Measurements from ENCODE around the gene ADGRG2. TPM values are rescaled to one million over a fixed set of nuclear protein-coding genes. Genes with fewer than 3 reads are reported as not detected.
"Not testable (repeated sequence)": the region's sequence is repeated elsewhere in the genome, so short reads cannot be mapped to it uniquely, and the experiment has no call there.

The ADGRG2 gene
- total RNA-seq, 1 donor from 2014 or later: 0.81 TPM

DNA sequence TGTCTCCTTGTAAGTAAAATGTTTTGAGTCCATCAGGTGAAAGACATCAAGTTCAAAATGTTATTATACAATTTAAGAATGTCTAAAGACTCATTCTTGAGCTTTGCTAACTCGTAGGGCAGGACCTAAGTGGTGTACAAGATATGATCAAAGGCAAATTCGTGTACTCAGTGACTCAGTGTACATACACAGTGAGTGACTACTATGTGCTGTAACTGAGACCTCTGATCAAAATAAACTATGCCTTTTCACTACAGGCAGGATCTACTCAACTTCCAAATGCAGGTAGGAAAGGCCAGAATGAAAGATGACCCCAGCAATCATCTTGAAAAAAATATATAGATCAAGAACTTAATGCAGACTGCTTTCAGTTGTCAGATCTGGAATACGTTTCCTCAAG, 49.9 kb downstream of the ADGRG2 start:
- TF ChIP-seq, protein P1, sequence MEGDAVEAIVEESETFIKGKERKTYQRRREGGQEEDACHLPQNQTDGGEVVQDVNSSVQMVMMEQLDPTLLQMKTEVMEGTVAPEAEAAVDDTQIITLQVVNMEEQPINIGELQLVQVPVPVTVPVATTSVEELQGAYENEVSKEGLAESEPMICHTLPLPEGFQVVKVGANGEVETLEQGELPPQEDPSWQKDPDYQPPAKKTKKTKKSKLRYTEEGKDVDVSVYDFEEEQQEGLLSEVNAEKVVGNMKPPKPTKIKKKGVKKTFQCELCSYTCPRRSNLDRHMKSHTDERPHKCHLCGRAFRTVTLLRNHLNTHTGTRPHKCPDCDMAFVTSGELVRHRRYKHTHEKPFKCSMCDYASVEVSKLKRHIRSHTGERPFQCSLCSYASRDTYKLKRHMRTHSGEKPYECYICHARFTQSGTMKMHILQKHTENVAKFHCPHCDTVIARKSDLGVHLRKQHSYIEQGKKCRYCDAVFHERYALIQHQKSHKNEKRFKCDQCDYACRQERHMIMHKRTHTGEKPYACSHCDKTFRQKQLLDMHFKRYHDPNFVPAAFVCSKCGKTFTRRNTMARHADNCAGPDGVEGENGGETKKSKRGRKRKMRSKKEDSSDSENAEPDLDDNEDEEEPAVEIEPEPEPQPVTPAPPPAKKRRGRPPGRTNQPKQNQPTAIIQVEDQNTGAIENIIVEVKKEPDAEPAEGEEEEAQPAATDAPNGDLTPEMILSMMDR (IDR thresholded peaks at IDR 0.05; ENCODE audit: unreplicated experiment): no peak
- Mint-ChIP-seq H3K27ac (no peak overlapping the region), H3K4me3 (ENCODE audit: low read depth) (no peak overlapping the region), H3K27me3 (no peaks in the 10 kb centered on the region), H3K4me1 (ENCODE audit: low read depth) (peaks cover 2% of the 10 kb centered on the region), H3K9me3 (ENCODE audit: low read depth) (peaks cover 17% of the 10 kb centered on the region), H3K36me3 (ENCODE audit: insufficient read depth) (no peaks in the 10 kb centered on the region)
- no peak for DNase-seq (ENCODE audit: low spot score, unreplicated experiment)

DNA sequence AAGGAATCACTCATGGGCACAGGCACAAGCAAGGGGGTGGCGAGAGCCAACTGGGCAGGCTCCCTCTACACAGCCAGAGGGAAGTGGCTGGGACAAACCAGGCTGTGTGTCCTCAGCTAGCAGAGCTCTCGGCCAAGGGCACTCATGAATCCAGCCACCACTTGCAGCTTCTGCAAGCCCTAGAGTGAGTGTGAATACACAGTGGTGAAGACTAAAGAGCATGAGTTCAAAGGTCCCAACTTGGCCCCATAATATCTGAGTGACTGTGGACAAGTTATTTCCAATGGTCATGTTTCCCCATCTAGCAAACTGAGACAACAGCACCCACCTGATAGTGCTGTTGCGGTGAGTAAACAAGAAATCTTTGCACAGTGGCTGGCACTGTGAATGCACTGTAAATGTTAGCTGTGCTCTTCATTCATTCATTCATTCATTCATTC, 51.7 kb downstream of the ADGRG2 start:
- Mint-ChIP-seq H3K27me3 (no peaks in the 10 kb centered on the region), H3K4me1 (ENCODE audit: low read depth) (peaks cover 2% of the 10 kb centered on the region), H3K36me3 (ENCODE audit: insufficient read depth) (no peaks in the 10 kb centered on the region), H3K27ac (no peak overlapping the region), H3K4me3 (ENCODE audit: low read depth) (no peak overlapping the region), H3K9me3 (ENCODE audit: low read depth) (peaks cover 17% of the 10 kb centered on the region)
- TF ChIP-seq, protein P1 (IDR thresholded peaks at IDR 0.05; ENCODE audit: unreplicated experiment): no peak
- DNase-seq (ENCODE audit: low spot score, unreplicated experiment): no peak

DNA sequence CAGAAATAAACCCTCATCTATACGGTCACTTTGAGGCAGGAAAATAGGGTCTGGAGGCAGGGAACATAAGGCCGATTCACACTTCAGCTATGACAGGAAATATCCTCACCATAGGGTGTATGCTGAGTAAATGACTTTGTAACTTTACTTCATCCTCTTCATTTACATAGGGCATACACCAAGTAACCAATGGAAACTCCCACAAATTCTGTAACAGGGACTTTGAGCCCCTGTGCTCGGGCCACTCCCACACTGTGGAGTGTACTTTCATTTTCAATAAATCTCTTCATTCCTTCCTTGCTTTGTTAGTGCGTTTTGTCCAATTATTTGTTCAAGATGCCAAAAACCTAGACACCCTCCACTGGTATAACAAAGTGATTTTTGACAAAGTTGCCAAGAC, 55.3 kb downstream of the ADGRG2 start:
- H3K9me3 Mint-ChIP-seq (ENCODE audit: low read depth): peaks cover 18% of the 10 kb centered on the region
- H3K4me1 Mint-ChIP-seq (ENCODE audit: low read depth); H3K4me3 Mint-ChIP-seq (ENCODE audit: low read depth); DNase-seq (ENCODE audit: low spot score, unreplicated experiment); H3K27me3 Mint-ChIP-seq; H3K27ac Mint-ChIP-seq; H3K36me3 Mint-ChIP-seq (ENCODE audit: insufficient read depth): not testable (repeated sequence)

DNA sequence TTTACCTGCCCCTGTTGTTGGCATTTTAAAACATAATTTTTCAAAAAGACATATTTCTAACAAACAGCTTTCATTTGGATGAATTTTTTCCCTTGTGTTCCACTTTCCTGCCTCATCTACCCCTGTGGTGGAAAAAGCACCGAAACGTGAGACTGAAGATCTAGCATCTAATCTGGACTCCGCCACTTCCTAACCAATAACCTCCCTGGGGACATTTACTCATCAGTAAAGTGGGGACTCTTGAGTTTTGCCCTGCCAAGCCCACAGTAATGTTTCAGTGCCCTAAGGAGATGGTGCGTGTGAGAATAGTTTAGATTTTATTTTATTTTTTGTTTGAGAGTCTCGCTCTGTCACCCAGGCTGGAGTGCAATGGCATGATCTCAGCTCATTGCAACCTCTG, 56.7 kb downstream of the ADGRG2 start:
- H3K4me1 Mint-ChIP-seq (ENCODE audit: low read depth): no peaks in the 10 kb centered on the region
- no peaks in the 10 kb centered on the region for H3K36me3 Mint-ChIP-seq (ENCODE audit: insufficient read depth)
- no peak overlapping the region for H3K4me3 Mint-ChIP-seq (ENCODE audit: low read depth)
- TF ChIP-seq, protein P1 (IDR thresholded peaks at IDR 0.05; ENCODE audit: unreplicated experiment): no peak
- H3K27me3 Mint-ChIP-seq: peaks cover 4% of the 10 kb centered on the region
- peaks cover 14% of the 10 kb centered on the region for H3K9me3 Mint-ChIP-seq (ENCODE audit: low read depth)
- H3K27ac Mint-ChIP-seq: no peak overlapping the region
- no peak for DNase-seq (ENCODE audit: low spot score, unreplicated experiment)

DNA sequence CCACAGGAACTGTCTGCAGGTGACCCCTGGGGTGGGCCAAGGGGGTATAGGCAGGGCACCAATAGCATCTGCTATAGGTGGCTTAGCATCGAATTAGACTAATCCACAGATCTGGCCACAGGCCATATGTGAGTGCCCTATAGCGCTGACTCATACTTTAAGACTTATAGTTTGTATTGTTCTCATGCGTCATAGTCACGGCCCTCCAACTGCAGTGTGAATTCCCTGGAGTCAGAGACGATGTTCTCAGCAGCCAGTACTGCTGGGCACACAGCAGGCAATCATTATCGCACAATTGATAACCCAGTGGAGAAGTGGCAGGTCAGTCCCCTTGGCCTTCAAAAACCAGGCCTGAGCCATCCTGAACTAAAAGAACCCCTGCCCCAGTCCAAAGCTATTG, 58.1 kb downstream of the ADGRG2 start:
- TF ChIP-seq, protein P1 (IDR thresholded peaks at IDR 0.05; ENCODE audit: unreplicated experiment): no peak
- peaks cover 4% of the 10 kb centered on the region for H3K27me3 Mint-ChIP-seq

DNA sequence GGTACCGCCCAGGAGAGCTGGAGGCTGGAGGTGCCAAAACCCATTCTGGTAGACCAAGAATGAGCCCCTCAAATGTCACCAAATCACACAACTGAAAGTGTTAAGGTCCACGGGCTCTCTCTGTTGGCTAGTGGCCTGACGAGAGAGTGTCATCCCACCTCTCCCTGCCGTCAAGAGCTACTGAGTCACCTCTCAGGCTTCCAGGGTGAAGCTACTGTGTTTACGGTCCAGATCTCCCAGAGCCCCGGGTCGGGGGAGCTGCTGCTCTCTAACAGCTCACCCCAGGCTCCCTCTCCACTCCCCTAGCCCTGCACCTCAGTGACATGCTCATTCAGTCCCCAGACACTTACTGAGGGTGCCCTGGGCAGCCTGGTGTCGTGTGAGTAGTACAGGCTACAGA, 59.2 kb downstream of the ADGRG2 start:
- peaks cover 11% of the 10 kb centered on the region for H3K9me3 Mint-ChIP-seq (ENCODE audit: low read depth)
- H3K4me3 Mint-ChIP-seq (ENCODE audit: low read depth): no peak overlapping the region
- H3K4me1 Mint-ChIP-seq (ENCODE audit: low read depth): no peaks in the 10 kb centered on the region
- DNase-seq (ENCODE audit: low spot score, unreplicated experiment): no peak
- H3K36me3 Mint-ChIP-seq (ENCODE audit: insufficient read depth): no peaks in the 10 kb centered on the region
- TF ChIP-seq, protein P1 (IDR thresholded peaks at IDR 0.05; ENCODE audit: unreplicated experiment): no peak
- H3K27ac Mint-ChIP-seq: no peak overlapping the region
- peaks cover 4% of the 10 kb centered on the region for H3K27me3 Mint-ChIP-seq

More for the DNA sequence above, 58.1 kb downstream of the ADGRG2 start:
- H3K4me1 Mint-ChIP-seq (ENCODE audit: low read depth): no peaks in the 10 kb centered on the region
- H3K36me3 Mint-ChIP-seq (ENCODE audit: insufficient read depth): no peaks in the 10 kb centered on the region
- no peak overlapping the region for H3K27ac Mint-ChIP-seq
- peaks cover 11% of the 10 kb centered on the region for H3K9me3 Mint-ChIP-seq (ENCODE audit: low read depth)
- H3K4me3 Mint-ChIP-seq (ENCODE audit: low read depth): no peak overlapping the region
- DNase-seq (ENCODE audit: low spot score, unreplicated experiment): no peak

Data from progenitor cell of endocrine pancreas (in vitro differentiated cells).